Stimulated activated CD8-positive, alpha-beta memory T cell treated with anti-CD3 and anti-CD28 coated beads, Interleukin-7, amount 100 ng/mL, for 4 hours (primary cell): ENCODE measurements around the gene ZNF548.

Experiments
- DNase-seq, 2 donors: peaks; one replicate each; pipeline ENCODE4 v3.0.0-alpha.2; 2020; ENCODE audit warnings: low read depth in 2 of 2

Gene ZNF548

DNA sequence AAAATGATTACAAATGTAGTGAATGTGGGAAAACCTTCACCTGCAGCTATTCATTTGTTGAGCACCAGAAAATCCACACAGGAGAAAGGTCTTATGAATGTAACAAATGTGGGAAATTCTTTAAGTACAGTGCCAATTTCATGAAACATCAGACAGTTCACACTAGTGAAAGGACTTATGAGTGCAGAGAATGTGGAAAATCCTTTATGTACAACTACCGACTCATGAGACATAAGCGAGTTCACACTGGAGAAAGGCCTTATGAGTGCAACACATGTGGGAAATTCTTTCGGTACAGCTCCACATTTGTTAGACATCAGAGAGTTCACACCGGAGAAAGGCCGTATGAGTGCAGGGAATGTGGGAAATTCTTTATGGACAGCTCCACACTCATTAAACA lies 9.2 kb downstream of the ZNF548 start:
- no peak for DNase-seq

GRCh38 chr19:57403737-57404563 lies 14.3 kb downstream of the ZNF548 start:
- no peak for DNase-seq

- peak; percentile 52 to 53 for DNase-seq
Measured at GRCh38 chr19:57406516-57407123, 17.0 kb downstream of the ZNF548 start.

DNA sequence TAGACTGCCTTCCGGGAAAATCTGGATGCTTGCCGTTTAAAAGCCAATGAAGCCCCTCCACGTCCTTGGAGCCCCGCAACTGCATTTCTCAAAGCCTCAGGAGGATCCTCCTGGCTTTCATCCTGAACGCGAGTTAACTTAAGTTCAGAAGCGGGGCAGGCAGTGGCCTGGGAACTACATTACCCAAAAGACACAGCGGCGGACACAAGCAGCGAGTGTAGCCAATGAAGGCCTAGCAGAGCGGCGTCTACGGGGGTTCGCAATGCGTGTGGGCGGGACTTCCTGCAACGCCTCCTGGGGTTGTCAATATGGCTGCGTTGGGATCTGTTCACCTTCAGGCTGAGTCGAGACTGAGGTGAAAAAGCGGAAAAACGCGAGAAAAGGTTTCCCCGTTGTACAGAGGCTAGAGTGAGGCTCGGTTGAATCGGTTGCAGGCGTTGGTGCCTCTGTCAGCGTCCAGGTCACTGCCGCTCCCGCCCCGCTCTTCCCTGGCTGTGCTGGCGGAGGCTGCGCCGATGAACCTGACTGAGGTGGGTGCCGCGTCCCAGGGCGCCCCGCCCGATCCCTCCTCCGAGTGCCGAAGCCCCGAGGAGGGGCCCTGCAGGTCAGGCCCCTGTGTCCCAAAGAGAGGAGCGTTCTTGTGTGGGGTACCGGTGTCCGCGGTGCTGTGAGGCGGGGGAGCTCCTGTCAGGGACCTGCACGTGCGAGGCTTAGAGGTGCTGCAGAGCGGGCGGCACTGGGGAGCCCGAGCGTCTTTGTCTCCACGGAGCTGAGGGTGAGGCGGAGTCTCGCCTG lies 21.4 kb downstream of the ZNF548 start, which contains the start of gene ZNF17:
Gene ZNF17 (plus strand): TSS at position 285 of the 795 bp plus-strand sequence. CDS start 2,455 bp downstream, outside the sequence.
- DNase-seq, result peak; percentile 90 to 91

DNA sequence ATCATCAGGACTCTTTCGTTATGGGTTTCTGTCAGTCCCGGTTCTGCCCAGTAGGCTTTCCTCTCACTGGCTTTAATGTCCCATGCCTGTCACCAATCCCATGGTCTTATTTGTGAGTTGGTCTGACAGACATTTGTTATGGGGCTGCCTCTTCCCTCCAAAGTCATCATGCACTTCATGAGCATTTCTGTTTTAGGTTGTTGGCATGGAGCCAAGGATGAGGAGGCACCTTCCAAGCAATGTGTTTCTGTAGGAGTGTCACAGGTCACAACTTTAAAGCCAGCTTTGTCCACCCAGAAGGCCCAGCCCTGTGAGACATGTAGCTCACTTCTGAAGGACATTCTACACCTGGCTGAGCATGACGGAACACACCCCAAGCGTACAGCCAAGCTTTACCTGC lies 29.8 kb downstream of the ZNF548 start:
- DNase-seq, result no peak

GRCh38 chr19:57421037-57421436 lies 31.4 kb downstream of the ZNF548 start:
- DNase-seq, result no peak

DNA sequence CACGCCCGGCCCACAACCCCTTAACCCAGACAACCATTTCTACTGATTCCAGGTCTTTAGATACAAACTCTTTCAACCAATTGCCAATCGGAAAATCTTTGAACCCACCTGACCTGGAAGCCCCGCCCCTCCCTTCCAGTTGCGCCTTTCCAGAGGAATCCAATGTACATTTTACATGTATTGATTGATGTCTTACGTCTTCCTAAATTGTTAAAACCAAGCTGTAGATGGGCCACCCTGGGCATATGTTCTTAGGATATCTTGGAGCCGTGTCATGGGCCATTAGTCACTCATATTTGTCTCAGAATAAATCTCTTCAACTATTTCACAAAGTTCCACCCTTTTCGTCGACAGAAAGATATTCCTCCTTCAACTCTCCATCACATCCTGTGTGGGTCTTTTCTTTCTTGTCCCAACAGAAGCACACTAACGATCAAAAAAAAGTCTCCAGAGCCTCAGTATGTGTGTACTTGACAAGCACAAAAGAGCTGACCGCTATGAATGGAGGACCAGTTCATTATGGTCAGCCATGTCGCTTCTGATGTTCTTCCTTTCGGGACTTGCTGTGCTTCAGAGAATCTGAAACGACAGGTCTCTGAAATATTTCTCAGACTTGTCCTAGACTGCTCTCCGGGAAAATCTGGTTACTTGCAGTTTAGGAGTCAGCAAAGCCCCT lies 44.9 kb downstream of the ZNF548 start:
- DNase-seq, result no peak

- DNase-seq, result peak; percentile 94 to 98
Measured at GRCh38 chr19:57435062-57435978, 45.7 kb downstream of the ZNF548 start, which contains the start of gene ZNF749. Gene ZNF749, plus strand, starts transcription at chr19:57435325. Its CDS starts 254 bp downstream, at chr19:57435579.

DNA sequence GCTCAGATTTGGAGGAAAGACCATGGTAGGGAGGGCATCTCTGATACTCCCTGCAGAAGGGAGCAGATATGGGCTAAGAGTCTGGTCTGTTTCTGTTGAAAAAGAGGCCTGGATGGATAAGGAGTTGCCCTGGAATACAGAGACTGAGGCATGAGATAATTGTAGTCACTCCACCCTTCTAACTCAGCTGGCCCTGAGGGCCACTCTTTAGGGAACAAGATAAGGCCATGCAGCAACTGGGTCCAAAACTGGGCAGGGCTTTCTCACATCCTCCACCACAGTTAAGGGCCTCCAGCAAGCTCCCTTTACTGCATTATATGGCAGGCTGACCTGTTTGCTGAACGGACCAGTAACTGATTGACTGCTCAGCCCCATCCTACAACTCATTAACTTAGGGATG lies 46.8 kb downstream of the ZNF548 start:
- DNase-seq, result no peak

GRCh38 chr19:57437931-57438330 lies 48.3 kb downstream of the ZNF548 start:
- no peak for DNase-seq

- DNase-seq, result no peak
Measured at GRCh38 chr19:57438925-57439324, 49.3 kb downstream of the ZNF548 start.

DNA sequence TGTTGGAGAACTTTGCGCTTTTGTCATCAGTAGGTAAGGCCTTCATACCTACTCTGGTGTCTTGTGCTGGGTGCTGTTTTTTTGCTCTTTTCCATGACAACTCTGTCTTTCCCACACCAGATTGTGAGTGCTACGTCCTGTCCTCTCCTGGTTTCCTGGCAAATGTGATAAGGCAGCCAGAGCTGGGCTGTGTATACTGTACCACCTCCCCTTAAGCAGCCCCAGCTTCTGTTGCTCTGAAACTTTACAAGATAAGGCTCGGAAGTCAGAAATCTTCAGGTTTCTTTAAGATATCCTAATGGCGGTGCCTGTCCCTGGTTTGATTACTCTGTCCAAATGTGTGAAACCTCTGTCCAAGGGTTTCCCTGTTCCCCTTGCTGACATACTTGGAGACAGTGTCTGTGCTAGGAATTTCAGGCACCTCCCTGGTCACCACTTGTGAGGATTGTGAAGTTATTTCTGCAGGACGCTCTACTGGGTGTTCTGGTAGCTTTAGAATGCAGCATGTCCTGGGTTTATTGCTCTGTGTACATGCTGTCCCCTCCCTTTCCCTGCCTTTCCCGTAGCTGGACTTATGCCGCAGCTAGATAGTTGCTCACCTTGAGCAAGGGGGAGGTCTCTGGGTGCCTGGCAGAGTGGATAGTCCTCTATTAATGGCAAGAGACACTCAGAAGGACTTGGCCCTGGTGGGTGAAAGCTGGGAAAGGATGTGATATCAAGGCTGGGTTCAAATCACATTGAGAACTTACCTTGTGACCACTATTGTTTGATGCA lies 52.5 kb downstream of the ZNF548 start:
- DNase-seq, result no peak

GRCh38 chr19:57443121-57443696 lies 53.6 kb downstream of the ZNF548 start:
- DNase-seq, result no peak

DNA sequence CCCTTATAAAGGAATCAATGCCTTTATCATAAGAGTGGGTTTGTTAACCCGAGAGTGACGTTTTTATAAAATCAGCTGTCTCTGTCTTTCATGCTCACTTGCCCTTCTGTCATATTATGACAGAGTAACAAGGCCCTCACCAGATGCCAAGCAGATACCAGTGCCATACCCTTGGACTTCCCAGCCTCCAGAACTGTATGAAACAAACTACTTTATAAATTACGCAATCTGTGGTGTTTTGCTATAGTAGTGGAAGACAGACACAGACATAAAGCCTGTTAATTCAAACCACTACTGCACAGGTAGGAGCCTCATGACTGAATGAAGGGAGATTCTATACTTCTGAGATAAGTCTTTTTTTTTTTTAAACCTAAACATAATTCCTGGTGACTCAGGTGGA lies 62.7 kb downstream of the ZNF548 start:
- no peak for DNase-seq
